Calu3 (cell line): ENCODE measurements around the gene FXYD3. TPM values are rescaled to one million over a fixed set of nuclear protein-coding genes. Genes with fewer than 3 reads are reported as not detected.

Source experiments
- BruUV-seq: library from RNA; stranded (reverse); fragments of 400-500 nt; replicated peaks from 2 replicates; lab custom pipeline; 2021; lab: Mats Ljungman, UMichigan
- CTCF ChIA-PET: fragments of 300-600 bp; sonication (Branson Sonifier 250); formaldehyde crosslinking; loops from one replicate; lab custom pipeline; 2022; ENCODE audit warnings: antibody characterized with exemption; lab: Charles Lee
- DNase-seq: peaks from one replicate; pipeline ENCODE4 v3.0.0; 2022
- H3K27ac Mint-ChIP-seq: one replicate; pipeline ENCODE4 v1.8.0; 2022; ENCODE audit warnings: mixed read lengths; ENCODE audit not compliant: unreplicated experiment
- H3K27me3 Mint-ChIP-seq: one replicate; pipeline ENCODE4 v1.8.0; 2022; ENCODE audit warnings: mixed read lengths; ENCODE audit not compliant: unreplicated experiment
- H3K36me3 Mint-ChIP-seq: one replicate; pipeline ENCODE4 v1.8.0; 2022; ENCODE audit warnings: mild to moderate bottlenecking, moderate library complexity, mixed read lengths; ENCODE audit not compliant: insufficient read depth, unreplicated experiment
- H3K4me1 Mint-ChIP-seq: one replicate; pipeline ENCODE4 v1.8.0; 2022; ENCODE audit warnings: mild to moderate bottlenecking, low read depth, mixed read lengths; ENCODE audit not compliant: unreplicated experiment
- H3K4me3 Mint-ChIP-seq: one replicate; pipeline ENCODE4 v1.8.0; 2022; ENCODE audit warnings: mild to moderate bottlenecking, low read depth, moderate library complexity, mixed read lengths; ENCODE audit not compliant: unreplicated experiment
- H3K9me3 Mint-ChIP-seq: one replicate; pipeline ENCODE4 v1.8.0; 2022; ENCODE audit warnings: low read depth, mixed read lengths; ENCODE audit not compliant: unreplicated experiment
- intact Hi-C: fragments of 100-400 bp; cut with micrococcal nuclease; formaldehyde crosslinking; loops from one replicate; pipeline ENCODE4 v1.10.0; 2022; ENCODE audit not compliant: unreplicated experiment
- total RNA-seq: library from RNA; stranded (reverse); gene quantifications from 2 replicates; pipeline ENCODE4 v1.2.3, GENCODE V29; 2022
- TF ChIP-seq, protein P1 (sequence below): fragments of 200-600 bp; IDR thresholded peaks from one replicate; pipeline ENCODE4 v1.8.0; 2022; ENCODE audit warnings: antibody characterized with exemption; ENCODE audit not compliant: unreplicated experiment

The FXYD3 gene
- total RNA-seq, 1 experiment from 2014 or later: 183 TPM

DNA sequence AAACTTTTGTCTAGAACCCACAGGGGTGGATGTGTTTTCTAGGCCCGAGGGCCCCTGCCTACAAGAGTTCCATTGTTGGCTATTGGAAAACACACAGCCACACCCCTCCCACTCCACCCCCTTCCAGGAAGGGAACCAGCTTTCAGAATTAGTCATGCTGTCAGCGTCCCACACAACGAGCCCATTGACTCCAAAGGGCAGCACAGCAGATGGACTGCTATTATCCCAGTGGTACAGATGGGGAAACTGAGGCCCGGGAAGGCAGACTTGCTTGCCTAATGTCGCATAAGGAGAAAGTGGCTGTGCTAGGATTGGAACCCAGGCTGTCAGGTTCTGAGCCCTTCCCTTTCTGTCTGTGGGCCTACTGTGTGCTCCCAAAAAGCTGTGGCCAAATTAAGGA is 8.1 kb upstream of the FXYD3 start:
- no peaks in the 10 kb centered on the region for H3K27me3 Mint-ChIP-seq
- CTCF ChIA-PET: interaction anchor here (0.8 to 1.9 kb wide), 6 partner anchors 9 to 63 kb away, joined by 3 to 11 read pairs (median 4); partner anchors contain the start of gene FXYD3
- TF ChIP-seq, protein P1, sequence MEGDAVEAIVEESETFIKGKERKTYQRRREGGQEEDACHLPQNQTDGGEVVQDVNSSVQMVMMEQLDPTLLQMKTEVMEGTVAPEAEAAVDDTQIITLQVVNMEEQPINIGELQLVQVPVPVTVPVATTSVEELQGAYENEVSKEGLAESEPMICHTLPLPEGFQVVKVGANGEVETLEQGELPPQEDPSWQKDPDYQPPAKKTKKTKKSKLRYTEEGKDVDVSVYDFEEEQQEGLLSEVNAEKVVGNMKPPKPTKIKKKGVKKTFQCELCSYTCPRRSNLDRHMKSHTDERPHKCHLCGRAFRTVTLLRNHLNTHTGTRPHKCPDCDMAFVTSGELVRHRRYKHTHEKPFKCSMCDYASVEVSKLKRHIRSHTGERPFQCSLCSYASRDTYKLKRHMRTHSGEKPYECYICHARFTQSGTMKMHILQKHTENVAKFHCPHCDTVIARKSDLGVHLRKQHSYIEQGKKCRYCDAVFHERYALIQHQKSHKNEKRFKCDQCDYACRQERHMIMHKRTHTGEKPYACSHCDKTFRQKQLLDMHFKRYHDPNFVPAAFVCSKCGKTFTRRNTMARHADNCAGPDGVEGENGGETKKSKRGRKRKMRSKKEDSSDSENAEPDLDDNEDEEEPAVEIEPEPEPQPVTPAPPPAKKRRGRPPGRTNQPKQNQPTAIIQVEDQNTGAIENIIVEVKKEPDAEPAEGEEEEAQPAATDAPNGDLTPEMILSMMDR: no peak
- H3K27ac Mint-ChIP-seq: peak overlapping the region; percentile 94
- H3K4me1 Mint-ChIP-seq: peaks cover 26% of the 10 kb centered on the region
- no TSS peak for BruUV-seq
- H3K9me3 Mint-ChIP-seq: peaks cover 3% of the 10 kb centered on the region
- H3K36me3 Mint-ChIP-seq: peaks cover 21% of the 10 kb centered on the region
- no peak overlapping the region for H3K4me3 Mint-ChIP-seq
- intact Hi-C loops: no loop called here
- DNase-seq: peak; percentile 95

DNA sequence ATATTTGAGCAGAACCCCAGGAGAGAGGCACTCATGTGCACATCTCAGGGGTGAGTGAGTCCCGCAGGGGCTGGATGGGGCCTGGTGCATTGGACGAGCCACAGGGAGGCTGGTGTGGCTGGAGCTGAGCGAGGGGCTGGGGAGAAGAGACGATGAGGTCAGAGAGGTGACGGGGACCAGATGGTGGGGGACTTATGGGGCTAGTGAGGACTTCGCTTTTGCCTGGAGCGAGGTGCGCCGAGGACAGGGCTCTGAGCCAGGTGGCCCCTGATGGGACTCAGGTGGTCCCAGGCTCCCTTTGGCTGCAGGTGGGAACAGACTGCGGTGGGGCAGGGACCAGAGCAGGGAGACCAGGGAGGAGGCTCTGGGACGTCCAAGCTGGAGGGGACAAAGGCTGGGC is 6.9 kb upstream of the FXYD3 start:
- CTCF ChIA-PET: interaction anchor here (0.5 to 0.6 kb wide), 2 partner anchors 34 to 107 kb away, joined by 3 read pairs; partner anchors contain the start of gene FXYD7
- peaks cover 26% of the 10 kb centered on the region for H3K4me1 Mint-ChIP-seq
- peaks cover 3% of the 10 kb centered on the region for H3K9me3 Mint-ChIP-seq
- H3K27ac Mint-ChIP-seq: peak overlapping the region; percentile 70
- DNase-seq: no peak
- H3K27me3 Mint-ChIP-seq: no peaks in the 10 kb centered on the region
- H3K36me3 Mint-ChIP-seq: peaks cover 21% of the 10 kb centered on the region
- BruUV-seq: no TSS peak
- TF ChIP-seq, protein P1: no peak
- peak overlapping the region; percentile 13 for H3K4me3 Mint-ChIP-seq
- intact Hi-C loops: no loop called here

DNA sequence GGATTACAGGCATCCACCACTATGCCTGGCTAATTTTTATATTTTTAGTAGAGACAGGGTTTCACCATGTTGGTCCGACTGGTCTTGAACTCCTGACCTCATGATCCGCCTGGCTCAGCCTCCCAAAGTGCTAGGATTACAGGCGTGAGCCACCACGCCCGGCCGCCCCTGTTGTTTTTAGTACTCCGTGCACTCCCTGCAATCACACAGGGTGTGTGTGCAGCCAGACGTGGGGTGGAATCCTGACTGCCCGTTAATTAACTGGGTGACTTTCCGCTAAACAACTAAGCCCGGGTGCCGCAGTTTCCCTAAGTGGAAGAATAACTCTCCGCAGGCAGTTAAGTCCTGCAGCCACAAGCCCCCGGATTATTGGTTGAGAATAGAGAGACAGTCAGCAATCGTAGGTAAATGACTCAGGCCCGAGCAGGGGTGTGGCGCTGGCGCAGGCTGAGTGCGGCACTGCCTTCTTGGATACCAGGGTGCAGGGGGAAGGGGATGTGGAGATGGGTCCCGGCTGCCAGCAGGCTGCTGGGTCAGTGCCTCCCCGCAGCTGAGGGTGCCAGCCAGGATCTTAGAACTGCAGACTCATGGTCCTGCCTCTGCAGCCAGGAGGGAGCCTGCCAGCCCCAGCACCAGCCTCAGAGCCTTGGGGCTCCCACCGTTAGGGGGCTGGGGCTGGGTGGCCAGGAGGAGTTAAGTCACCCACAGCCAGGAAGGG is 6.1 kb upstream of the FXYD3 start:
- intact Hi-C loops: no loop called here
- peak; percentile 88 for DNase-seq
- CTCF ChIA-PET: interaction anchor here (0.5 to 1.3 kb wide), 3 partner anchors 28 to 108 kb away, joined by 3 read pairs; partner anchors contain the start of gene FXYD7

DNA sequence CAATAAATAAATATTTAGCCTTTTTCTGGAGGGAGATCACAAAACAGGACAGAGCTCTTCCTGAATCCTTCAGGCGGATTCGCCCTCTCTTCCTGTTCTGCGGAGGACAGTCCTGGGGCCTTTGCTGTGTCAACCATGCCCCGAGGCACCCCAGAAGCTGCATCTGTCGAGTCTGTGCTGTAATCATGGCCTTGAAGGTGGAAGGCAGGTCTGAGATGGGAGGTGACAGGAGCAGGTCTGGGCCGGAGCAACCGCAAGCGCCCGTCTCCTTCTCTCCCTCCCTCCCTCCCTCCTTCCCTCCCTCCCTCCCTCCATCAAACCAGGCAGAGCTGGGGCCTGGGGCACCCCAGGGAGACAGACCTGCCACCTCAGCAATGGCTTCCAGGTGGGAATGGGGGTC is 4.6 kb upstream of the FXYD3 start:
- peaks cover 38% of the 10 kb centered on the region for H3K4me1 Mint-ChIP-seq
- intact Hi-C loops: no loop called here
- no peaks in the 10 kb centered on the region for H3K27me3 Mint-ChIP-seq
- H3K9me3 Mint-ChIP-seq: peaks cover 2% of the 10 kb centered on the region
- no peak overlapping the region for H3K27ac Mint-ChIP-seq
- H3K4me3 Mint-ChIP-seq: no peak overlapping the region
- CTCF ChIA-PET: interaction anchor here (0.8 kb wide), 2 partner anchors 15 to 164 kb away, joined by 4 read pairs; no protein-coding TSS in a partner anchor
- no peak for DNase-seq
- BruUV-seq: no TSS peak
- TF ChIP-seq, protein P1: no peak
- peaks cover 37% of the 10 kb centered on the region for H3K36me3 Mint-ChIP-seq

More for the DNA sequence above, 6.1 kb upstream of the FXYD3 start:
- BruUV-seq: TSS peak; percentile 34
- Mint-ChIP-seq H3K9me3 (peaks cover 3% of the 10 kb centered on the region), H3K4me3 (peak overlapping the region; percentile 18), H3K36me3 (peaks cover 23% of the 10 kb centered on the region), H3K27ac (peak overlapping the region; percentile 14), H3K27me3 (no peaks in the 10 kb centered on the region), H3K4me1 (peaks cover 31% of the 10 kb centered on the region)
- TF ChIP-seq, protein P1: no peak
